GM19463 (cell line): Measurements from ENCODE around the gene ATP10B.

Experiments
- ATAC-seq: cut with Tn5 transposase; IDR thresholded peaks from one replicate; pipeline ENCODE4 v1.9.1; 2021; ENCODE audit warnings: mild to moderate bottlenecking, moderate library complexity; ENCODE audit not compliant: unreplicated experiment

Gene ATP10B

DNA sequence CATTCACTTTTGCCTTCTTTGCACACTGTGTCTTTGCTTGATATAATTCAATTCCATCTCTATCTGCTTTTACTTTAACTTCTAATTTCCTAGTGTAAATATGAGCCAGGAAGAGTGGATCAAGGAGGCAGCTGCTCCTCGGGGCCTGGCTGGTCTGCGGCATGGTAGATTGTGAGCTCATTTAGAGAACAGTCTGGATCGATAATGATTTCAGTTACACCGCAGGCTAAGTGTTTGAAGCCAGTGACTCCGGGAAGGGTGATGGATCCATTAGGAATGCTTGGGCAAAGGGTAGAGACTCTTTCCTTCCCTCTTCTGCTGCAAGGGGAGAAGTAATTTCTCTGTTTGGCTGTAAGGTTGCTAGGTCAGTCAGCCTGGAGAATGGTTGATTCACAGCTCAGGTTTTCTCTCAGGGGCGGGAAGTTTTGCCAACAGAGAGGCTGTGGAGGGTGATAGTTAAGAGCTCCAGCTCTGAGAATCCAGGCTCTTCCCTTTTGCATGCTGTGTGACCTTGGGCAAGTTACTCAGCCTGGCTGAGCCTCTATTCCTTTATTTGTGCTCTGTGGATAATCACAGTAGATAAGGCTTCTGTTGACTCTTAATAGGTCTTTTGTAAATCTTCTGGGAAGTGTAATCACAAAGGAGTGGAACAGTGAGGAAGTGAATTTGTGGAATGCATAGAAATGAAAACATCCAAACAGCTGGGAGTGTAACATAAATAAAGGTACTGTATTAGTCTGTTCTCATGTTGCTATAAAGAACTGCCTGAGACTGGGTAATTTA, 331.2 kb downstream of the ATP10B start:
- ATAC-seq: no peak

DNA sequence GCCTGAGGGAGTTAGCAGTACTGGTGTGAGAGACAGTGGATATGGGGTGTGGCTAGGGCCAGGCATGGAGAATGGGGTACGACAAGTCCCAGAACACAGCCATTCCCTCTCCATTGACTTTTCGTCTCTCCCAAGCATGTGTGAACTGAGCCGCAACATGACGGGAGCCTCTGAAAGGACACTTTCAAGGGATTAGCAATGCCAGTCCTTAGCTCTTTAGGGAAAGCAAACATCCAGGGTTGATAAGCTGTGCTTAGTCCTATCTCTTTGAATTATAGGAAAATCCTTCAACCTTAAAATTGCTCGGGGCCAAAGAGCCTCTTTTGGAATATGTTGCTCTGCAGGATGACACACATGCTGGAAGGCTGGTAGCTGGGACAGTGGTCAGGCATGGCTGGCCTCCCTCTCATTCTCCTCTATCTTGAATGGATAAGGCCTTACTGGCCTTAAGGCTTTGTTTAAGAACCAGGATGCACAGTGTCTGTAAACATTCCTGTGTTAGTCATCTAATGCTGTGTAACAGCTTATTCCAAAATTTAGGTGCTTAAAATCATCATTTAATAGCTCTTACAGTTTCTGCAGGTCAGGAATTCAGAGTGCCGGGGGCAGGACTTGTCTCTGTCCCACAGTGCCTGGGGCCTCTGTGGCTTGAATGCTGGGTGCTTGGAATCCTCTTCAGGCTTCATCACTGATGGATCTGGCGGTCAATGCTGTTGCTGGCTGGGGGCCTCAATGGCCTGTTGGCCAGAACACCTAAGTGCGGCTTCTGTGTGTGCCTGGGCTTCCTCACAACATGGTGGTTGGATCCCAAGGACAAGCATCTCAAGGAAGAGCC, 335.1 kb downstream of the ATP10B start:
- no peak for ATAC-seq

DNA sequence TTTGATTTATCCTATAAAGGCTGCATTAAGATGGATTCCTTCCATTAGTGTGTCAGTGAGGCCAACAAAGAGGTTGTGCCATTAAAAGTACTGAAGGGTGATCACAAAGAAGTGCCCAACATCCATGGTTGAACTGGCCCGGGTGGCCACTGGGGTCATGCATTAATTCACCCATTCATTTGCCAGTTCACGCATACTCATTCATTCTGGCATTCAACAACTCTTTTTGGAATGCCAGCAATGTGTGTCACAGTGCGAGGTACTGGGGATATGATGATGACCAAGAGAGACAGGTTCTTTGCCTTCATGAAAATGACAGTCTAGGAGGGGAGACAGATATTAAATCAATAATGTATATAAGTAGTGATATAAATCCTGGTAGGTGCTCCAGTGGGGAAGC, 337.1 kb downstream of the ATP10B start:
- ATAC-seq: no peak

DNA sequence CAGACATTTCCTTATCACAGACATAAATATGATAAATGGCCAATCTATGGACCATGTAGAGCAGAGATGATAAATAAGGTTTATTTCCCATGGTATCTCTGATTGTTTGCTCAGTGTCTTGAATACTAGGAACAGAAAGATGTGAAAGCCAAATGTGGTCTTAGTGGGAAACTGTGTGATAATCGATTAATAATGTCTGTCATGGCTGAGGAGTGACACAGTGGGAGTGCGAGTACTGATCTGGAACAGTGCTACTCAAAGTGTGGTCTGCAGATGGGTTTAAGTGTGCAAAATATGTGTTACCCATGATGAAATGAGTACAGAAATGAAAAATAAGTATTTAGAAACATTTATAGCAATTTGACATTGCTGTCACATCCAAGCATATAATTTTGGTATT, 337.8 kb downstream of the ATP10B start:
- ATAC-seq: no peak

DNA sequence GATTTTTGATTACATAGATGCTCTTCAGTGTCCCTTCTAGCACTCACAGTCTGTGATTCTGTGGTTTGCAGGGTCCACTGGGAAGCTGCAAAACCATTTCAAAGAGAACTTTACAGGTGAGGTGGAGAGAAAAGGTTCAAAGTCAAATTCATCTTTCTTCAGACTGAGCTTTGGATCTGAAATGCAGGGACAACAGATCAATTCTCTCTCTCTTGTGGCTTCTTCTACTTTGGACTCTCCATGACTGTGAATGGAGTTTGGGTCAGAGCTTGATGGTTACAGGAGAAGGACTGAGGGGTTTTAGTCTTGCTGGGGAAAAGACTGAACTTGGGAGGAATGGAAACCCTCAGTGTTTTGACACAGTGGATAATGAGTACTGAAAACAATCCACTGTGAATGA, 338.5 kb downstream of the ATP10B start:
- ATAC-seq: no peak
